SU-DHL-6 (cell line): ENCODE data around the gene AK1.

Source experiments
- H2AFZ ChIP-seq: fragments of 200-600 bp; sonication (generic); 2 replicates; pipeline ENCODE4 v1.6.1; 2014; ENCODE audit warnings: low read depth, mild to moderate bottlenecking, moderate library complexity, mixed read lengths, antibody characterized with exemption, low read length; ENCODE audit not compliant: severe bottlenecking
- H3F3A ChIP-seq: fragments of 200-600 bp; shearing (Covaris generic); 2 replicates; pipeline ENCODE4 v1.6.0; 2016; ENCODE audit warnings: antibody characterized with exemption, mild to moderate bottlenecking; ENCODE audit not compliant: insufficient read depth
- H3K27ac ChIP-seq: fragments of 200-600 bp; sonication (generic); 2 replicates; pipeline ENCODE4 v1.5.1; 2016; ENCODE audit warnings: low read depth, mild to moderate bottlenecking, low read length, moderate library complexity, mixed read lengths
- H3K27me3 ChIP-seq: fragments of 200-600 bp; sonication (generic), shearing (Covaris generic); 2 replicates; pipeline ENCODE4 v1.6.0; 2014; ENCODE audit warnings: mild to moderate bottlenecking, low read length
- H3K36me3 ChIP-seq: fragments of 200-600 bp; sonication (generic); 2 replicates; pipeline ENCODE4 v1.6.1; 2014; ENCODE audit warnings: mild to moderate bottlenecking, low read length, mixed read lengths
- H3K4me2 ChIP-seq: fragments of 300-600, 200-600 bp; shearing (Covaris generic), sonication (generic); 2 replicates; pipeline ENCODE4 v1.6.0; 2014; ENCODE audit warnings: low read length, low read depth, mild to moderate bottlenecking; ENCODE audit not compliant: poor library complexity, severe bottlenecking
- H3K4me3 ChIP-seq: fragments of 200-600 bp; sonication (generic); 2 replicates; pipeline ENCODE4 v1.5.1; 2014; ENCODE audit warnings: antibody characterized with exemption, low read length, mild to moderate bottlenecking, mixed read lengths; ENCODE audit not compliant: insufficient read depth, poor library complexity, severe bottlenecking
- H3K79me2 ChIP-seq: fragments of 200-600 bp; sonication (generic); 2 replicates; pipeline ENCODE4 v1.6.1; 2014; ENCODE audit warnings: mild to moderate bottlenecking, low read length, moderate library complexity; ENCODE audit not compliant: insufficient read depth
- H3K9ac ChIP-seq: fragments of 200-600 bp; sonication (generic); 2 replicates; pipeline ENCODE4 v1.7.0; 2014; ENCODE audit warnings: mild to moderate bottlenecking, low read length
- H3K9me2 ChIP-seq: fragments of 200-600 bp; sonication (generic); replicated peaks from 2 replicates; pipeline ENCODE4 v1.6.1; 2014; ENCODE audit warnings: low read length; ENCODE audit not compliant: insufficient read depth
- H3K9me3 ChIP-seq: fragments of 200-600 bp; sonication (generic); 2 replicates; pipeline ENCODE4 v1.6.1; 2014; ENCODE audit warnings: low read length, mixed read lengths; ENCODE audit not compliant: insufficient read depth
- H4K20me1 ChIP-seq: fragments of 200-600 bp; sonication (generic); 2 replicates; pipeline ENCODE4 v1.6.1; 2014; ENCODE audit warnings: low read depth, mild to moderate bottlenecking, antibody characterized with exemption, low read length, moderate library complexity, mixed read lengths
- EZH2phosphoT487 ChIP-seq: fragments of 200-600 bp; sonication (generic), shearing (Covaris generic); conservative IDR thresholded peaks from 2 replicates; pipeline ENCODE4 v1.6.1; 2018; ENCODE audit warnings: mild to moderate bottlenecking, antibody characterized with exemption, low read length, moderate library complexity, mixed read lengths
- TF ChIP-seq, protein P1 (sequence below): fragments of 200-600 bp; sonication (generic); IDR thresholded peaks from one replicate; pipeline ENCODE4 v1.5.1; 2017; ENCODE audit warnings: antibody characterized with exemption, mild to moderate bottlenecking, low read length, moderate library complexity; ENCODE audit not compliant: insufficient read depth, poor library complexity, severe bottlenecking

Gene AK1

DNA sequence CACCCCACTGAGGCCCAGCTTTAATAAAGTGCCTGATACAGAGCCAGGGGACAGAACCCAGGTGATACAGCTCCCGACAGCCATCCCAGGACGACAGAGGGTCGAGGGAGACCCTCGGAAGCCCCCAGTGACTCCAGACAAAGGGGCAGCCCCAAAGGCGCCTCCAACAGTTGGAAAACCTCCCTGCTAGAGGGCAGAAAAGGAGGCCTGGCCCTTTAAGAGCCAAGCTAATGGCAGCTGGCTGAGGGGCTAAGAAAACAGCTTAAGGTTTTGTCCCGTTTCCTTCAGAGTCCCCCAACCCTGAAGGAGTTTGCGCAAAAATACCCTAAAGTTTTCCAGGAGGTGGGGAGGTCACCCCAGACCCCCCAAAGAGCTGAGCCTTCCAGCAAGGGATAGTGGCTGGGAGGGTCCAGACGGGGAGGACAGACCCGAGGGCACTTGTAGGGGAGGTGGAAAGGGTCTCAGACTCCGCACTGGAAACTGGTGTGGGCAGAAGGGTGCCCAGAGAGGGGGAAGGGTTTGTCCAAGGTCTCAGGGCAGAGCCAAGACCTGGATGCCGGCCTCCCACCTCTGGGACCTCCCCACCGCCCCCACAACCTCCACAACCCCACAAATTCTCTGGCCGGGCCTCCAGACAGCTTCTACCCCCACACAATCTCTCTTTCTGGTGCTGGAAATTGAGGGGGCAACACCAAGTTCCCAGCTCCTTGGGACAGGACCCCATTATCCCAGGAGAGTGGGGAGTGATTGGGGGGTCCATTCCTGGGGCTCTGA is 8.2 kb upstream of the AK1 start:
- Histone ChIP-seq H3K36me3 (no peaks in the 10 kb centered on the region), H3K79me2 (no peaks in the 10 kb centered on the region), H2AFZ (no peak overlapping the region), H3F3A (no peaks in the 10 kb centered on the region), H3K9ac (no peak overlapping the region), H3K9me3 (no peaks in the 10 kb centered on the region), H3K4me3 (no peak overlapping the region), H3K27ac (no peak overlapping the region), H3K27me3 (no peaks in the 10 kb centered on the region), H4K20me1 (no peaks in the 10 kb centered on the region), H3K9me2 (no peaks in the 10 kb centered on the region), H3K4me2 (no peak overlapping the region)
- TF ChIP-seq EZH2phosphoT487 = no peak
- TF ChIP-seq, protein P1, sequence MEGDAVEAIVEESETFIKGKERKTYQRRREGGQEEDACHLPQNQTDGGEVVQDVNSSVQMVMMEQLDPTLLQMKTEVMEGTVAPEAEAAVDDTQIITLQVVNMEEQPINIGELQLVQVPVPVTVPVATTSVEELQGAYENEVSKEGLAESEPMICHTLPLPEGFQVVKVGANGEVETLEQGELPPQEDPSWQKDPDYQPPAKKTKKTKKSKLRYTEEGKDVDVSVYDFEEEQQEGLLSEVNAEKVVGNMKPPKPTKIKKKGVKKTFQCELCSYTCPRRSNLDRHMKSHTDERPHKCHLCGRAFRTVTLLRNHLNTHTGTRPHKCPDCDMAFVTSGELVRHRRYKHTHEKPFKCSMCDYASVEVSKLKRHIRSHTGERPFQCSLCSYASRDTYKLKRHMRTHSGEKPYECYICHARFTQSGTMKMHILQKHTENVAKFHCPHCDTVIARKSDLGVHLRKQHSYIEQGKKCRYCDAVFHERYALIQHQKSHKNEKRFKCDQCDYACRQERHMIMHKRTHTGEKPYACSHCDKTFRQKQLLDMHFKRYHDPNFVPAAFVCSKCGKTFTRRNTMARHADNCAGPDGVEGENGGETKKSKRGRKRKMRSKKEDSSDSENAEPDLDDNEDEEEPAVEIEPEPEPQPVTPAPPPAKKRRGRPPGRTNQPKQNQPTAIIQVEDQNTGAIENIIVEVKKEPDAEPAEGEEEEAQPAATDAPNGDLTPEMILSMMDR = no peak

DNA sequence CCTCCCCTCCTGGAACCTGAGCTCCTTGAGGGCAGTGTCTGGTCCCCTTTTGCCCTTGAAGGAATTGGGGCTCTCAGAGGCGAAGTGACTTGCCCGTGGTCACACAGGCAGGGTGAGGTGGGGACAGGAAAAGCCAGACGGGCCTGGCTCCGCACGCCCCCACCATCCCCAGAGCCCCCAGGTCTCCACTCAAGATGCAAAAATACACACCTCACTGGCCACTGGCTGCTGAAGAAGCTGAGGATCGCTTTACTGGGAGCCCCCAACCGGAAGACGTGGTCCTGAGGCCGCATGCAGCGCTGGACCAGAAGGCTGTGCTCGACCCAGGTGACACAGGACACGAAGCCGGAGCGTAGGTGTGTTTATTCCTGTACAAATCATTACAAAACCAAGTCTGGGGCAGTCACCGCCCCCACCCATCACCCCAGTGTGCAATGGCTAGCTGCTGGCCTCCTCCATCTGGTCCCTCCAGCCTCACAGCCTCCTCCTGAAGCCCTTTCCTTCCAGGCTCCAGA is 7.6 kb upstream of the AK1 start:
- Histone ChIP-seq H3F3A (no peaks in the 10 kb centered on the region), H3K9ac (no peak overlapping the region), H2AFZ (no peak overlapping the region), H3K4me2 (no peak overlapping the region), H3K4me3 (no peak overlapping the region), H3K9me3 (no peaks in the 10 kb centered on the region), H3K36me3 (no peaks in the 10 kb centered on the region), H3K9me2 (no peaks in the 10 kb centered on the region), H3K79me2 (no peaks in the 10 kb centered on the region), H4K20me1 (no peaks in the 10 kb centered on the region), H3K27me3 (no peaks in the 10 kb centered on the region), H3K27ac (no peak overlapping the region)
- TF ChIP-seq, protein P1 = no peak
- no peak for TF ChIP-seq EZH2phosphoT487

DNA sequence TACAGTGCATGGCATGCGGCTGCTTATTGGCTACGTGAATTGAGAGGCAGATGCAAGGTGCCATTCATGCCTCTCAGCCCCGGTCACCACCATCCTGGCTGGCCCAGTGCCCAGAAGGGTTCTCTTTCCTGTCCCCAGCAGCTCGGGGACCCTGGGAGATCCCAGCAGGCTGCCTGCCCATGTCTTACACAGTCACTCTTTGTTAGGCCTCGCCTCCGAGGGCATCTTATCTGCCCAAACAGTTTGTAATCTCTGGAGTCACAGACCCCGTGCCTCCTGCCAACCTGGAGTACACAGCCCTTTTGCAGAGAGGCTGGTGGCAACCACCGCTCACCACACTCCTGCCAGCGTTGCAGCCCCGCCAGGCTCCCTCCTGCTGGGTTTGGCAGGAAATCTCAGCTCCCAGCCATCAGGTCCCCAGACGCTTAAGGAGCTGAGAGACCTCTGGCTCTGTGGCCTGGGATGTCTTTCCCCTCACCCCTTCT is 7.0 kb upstream of the AK1 start:
- no peaks in the 10 kb centered on the region for H3K9me2 ChIP-seq
- H3K27ac ChIP-seq = no peak overlapping the region
- no peaks in the 10 kb centered on the region for H4K20me1 ChIP-seq
- no peaks in the 10 kb centered on the region for H3F3A ChIP-seq
- no peak overlapping the region for H3K4me3 ChIP-seq
- TF ChIP-seq, protein P1 = no peak
- no peak for TF ChIP-seq EZH2phosphoT487
- no peak overlapping the region for H3K4me2 ChIP-seq
- H3K9ac ChIP-seq = no peak overlapping the region
- no peaks in the 10 kb centered on the region for H3K27me3 ChIP-seq
- no peak overlapping the region for H2AFZ ChIP-seq
- no peaks in the 10 kb centered on the region for H3K79me2 ChIP-seq
- H3K9me3 ChIP-seq = no peaks in the 10 kb centered on the region
- H3K36me3 ChIP-seq = no peaks in the 10 kb centered on the region
